ENCODE measurements around the gene ADGRV1.

DNA sequence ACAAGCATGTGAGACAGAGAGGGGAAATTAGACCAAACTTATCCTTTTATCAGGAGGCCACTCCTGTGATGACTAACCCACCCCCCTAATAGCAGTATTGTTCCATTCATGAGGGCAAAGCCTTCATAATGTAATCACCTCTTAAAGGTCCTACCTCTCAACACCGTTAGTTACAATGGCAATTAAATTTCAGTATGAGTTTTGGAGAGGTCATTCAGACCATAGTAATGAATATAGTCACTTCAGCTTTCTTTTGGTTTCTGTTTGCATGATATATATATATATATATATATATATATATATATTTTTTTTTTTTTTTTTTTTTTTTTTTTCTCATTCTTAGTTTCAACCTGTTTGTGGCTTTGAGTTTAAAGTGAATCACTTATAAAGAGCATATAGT lies 10.5 kb downstream of the ADGRV1 start:
- TF ChIP-seq CTCF (IDR thresholded peaks at IDR 0.05) (no peak), POLR2A (IDR thresholded peaks at IDR 0.05) (no peak)
